ENCODE data around the gene KIF13A. TPM values are rescaled to one million over a fixed set of nuclear protein-coding genes. Genes with fewer than 3 reads are reported as not detected.

The KIF13A gene
- total and polyA plus RNA-seq, 10 of the 15 experiments (the other 5 are each of a cell fraction or from before 2014, with no cell fraction given) = 0.02 to 0.26 (median 0.13) TPM; not detected in 2

GRCh38 chr6:17790489-17790888 is 196.9 kb downstream of the KIF13A start:
- in situ Hi-C loops (cut with MboI) = no loop called here
- Histone ChIP-seq H3K79me2 (ENCODE audit: control insufficient read depth, insufficient read depth, low read length) (no peaks in the 10 kb centered on the region), H3K4me1 (ENCODE audit: control insufficient read depth, insufficient read depth, low read length) (no peaks in the 10 kb centered on the region), H3K9me3 (replicated peaks; ENCODE audit: control insufficient read depth, insufficient read depth, low read length) (no peaks in the 10 kb centered on the region), H3K27ac (ENCODE audit: control insufficient read depth, insufficient read depth) (no peak overlapping the region), H3K27me3 (replicated peaks in 1 of 2; ENCODE audit: control insufficient read depth in 2 of 2, insufficient read depth in 2 of 2, low read length in 1 of 2) (no peaks in the 10 kb centered on the region; a peak in 1 of 4 replicates), H3K9ac (ENCODE audit: control insufficient read depth, insufficient read depth, low read length) (no peak overlapping the region), H3K4me2 (ENCODE audit: control insufficient read depth, insufficient read depth) (no peak overlapping the region), H3K4me3 (no peak overlapping the region), H3K36me3 (ENCODE audit: control insufficient read depth in 2 of 2, insufficient read depth in 2 of 2, low read length in 1 of 2) (no peaks in the 10 kb centered on the region), H2AFZ (ENCODE audit: control insufficient read depth, low read depth, low read length) (no peak overlapping the region), H4K20me1 (ENCODE audit: control insufficient read depth, insufficient read depth) (no peaks in the 10 kb centered on the region)
- POLR2A ChIA-PET = no interaction called here
- BruUV-seq (replicated peaks) = no TSS peak
- intact Hi-C loops (cut with micrococcal nuclease; ENCODE audit: unreplicated experiment) = no loop called here
- CTCF ChIA-PET = interaction anchor here (1.2 kb wide), 1 partner anchor 8 kb away, joined by 4 read pairs; no protein-coding TSS in a partner anchor
- SMC1A ChIA-PET (ENCODE audit: uncharacterized antibody, unreplicated experiment) = interaction anchor here (1.1 kb wide), 1 partner anchor 536 kb away, joined by 3 read pairs; no protein-coding TSS in a partner anchor
- FAIRE-seq (no peak), DNase-seq (ENCODE audit: low read depth, low spot score) (no peak), ATAC-seq (no peak)
- RAD21 ChIA-PET (ENCODE audit: unreplicated experiment) = no interaction called here
- no peak for TF ChIP-seq CHD1 (IDR thresholded peaks at IDR 0.05; ENCODE audit: low read depth, low read length)
- TF ChIP-seq PBX3 (IDR thresholded peaks at IDR 0.05; ENCODE audit: insufficient replicate concordance, low read depth, low read length) = no peak
- no peak for TF ChIP-seq MYB (IDR thresholded peaks at IDR 0.05; ENCODE audit: borderline replicate concordance, low read depth, low read length)
- TF ChIP-seq RELB (IDR thresholded peaks at IDR 0.05; ENCODE audit: low read depth) = no peak
- TF ChIP-seq SMARCA5 (IDR thresholded peaks at IDR 0.05) = no peak
- no peak for TF ChIP-seq ATF2 (IDR thresholded peaks at IDR 0.05; ENCODE audit: low read length)
- TF ChIP-seq GATAD2B (conservative IDR thresholded peaks at IDR 0.05; ENCODE audit: low read depth) = no peak

Data from GM12878 (cell line).